Measurements from ENCODE around the gene IL13RA1. TPM values are rescaled to one million over a fixed set of nuclear protein-coding genes. Genes with fewer than 3 reads are reported as not detected.

IL13RA1 gene
- total RNA-seq, 2 donors from 2014 or later: 24.7 to 46.4 TPM

DNA sequence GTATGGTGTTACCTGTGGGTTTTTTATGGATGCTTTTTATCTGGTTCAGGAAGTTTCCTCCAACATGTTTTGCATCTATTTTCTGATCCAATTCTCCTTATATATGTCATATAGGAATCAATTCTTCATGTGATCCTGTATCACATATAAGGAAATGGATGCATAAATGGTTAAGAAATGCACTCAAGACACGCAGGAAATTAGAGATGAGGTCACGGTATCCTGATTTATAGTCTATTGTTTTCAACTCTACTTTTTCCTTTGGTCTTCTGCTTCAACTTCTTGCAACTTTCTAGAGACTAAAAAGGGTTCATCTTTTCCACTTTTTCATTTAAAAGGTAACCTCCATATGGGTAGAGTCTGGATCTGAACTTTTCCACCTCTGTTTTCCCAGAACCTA, 33.6 kb upstream of the IL13RA1 start:
- Histone ChIP-seq H3K27me3 (replicated peaks; ENCODE audit: insufficient read depth) (no peaks in the 10 kb centered on the region), H3K9me3 (no peaks in the 10 kb centered on the region), H3K36me3 (no peaks in the 10 kb centered on the region), H3K4me1 (replicated peaks) (no peaks in the 10 kb centered on the region), H3K4me3 (no peak overlapping the region), H3K27ac (no peak overlapping the region)
- DNase-seq (ENCODE audit: low spot score): no peak
- intact Hi-C loops (cut with DNase I): no loop called here
- no peak for TF ChIP-seq CTCF (IDR thresholded peaks at IDR 0.05)
- no peak for TF ChIP-seq POLR2AphosphoS5 (IDR thresholded peaks at IDR 0.05)
- 31% methylated on average over 2 of the region's 2 CpGs for WGBS

DNA sequence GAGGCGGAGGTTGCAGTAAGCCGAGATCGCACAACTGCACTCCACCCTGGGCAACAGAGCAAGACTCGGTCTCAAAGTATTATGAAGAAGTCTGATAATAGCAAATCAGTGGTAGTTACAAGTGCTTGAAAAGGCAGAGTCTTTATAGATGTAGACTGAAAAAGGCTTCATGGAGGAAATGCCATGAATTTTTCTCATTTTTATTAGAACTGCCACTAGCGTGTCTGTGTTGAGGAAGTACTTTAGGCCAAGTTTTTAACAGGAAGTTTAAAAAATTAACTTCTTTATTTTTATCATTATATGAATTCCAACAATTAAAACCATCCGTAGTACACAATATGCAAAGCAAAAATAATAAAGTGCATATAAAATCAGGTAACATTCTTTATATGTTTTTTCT, 32.8 kb upstream of the IL13RA1 start:
- Histone ChIP-seq H3K4me1 (replicated peaks) (no peaks in the 10 kb centered on the region), H3K9me3 (no peaks in the 10 kb centered on the region), H3K36me3 (no peaks in the 10 kb centered on the region), H3K4me3 (no peak overlapping the region), H3K27me3 (replicated peaks; ENCODE audit: insufficient read depth) (no peaks in the 10 kb centered on the region), H3K27ac (no peak overlapping the region)
- WGBS: 63% methylated on average over 6 of the region's 6 CpGs
- no peak for DNase-seq (ENCODE audit: low spot score)
- intact Hi-C loops (cut with DNase I): no loop called here
- TF ChIP-seq CTCF (IDR thresholded peaks at IDR 0.05) (no peak), POLR2AphosphoS5 (IDR thresholded peaks at IDR 0.05) (no peak), POLR2A (IDR thresholded peaks at IDR 0.05) (no peak)

- DNase-seq (ENCODE audit: low spot score): no peak
- H3K9me3 ChIP-seq: no peaks in the 10 kb centered on the region
- no peaks in the 10 kb centered on the region for H3K4me1 ChIP-seq (replicated peaks)
- TF ChIP-seq CTCF (IDR thresholded peaks at IDR 0.05) (no peak), POLR2A (IDR thresholded peaks at IDR 0.05) (no peak), POLR2AphosphoS5 (IDR thresholded peaks at IDR 0.05) (no peak)
- no peak overlapping the region for H3K4me3 ChIP-seq
- intact Hi-C loops (cut with DNase I): no loop called here
- no peaks in the 10 kb centered on the region for H3K36me3 ChIP-seq
- no peak overlapping the region for H3K27ac ChIP-seq
- 74% methylated on average over 5 of the region's 5 CpGs for WGBS
- H3K27me3 ChIP-seq (replicated peaks; ENCODE audit: insufficient read depth): no peaks in the 10 kb centered on the region
These were observed 28.8 kb upstream of the IL13RA1 start for GRCh38 chrX:118698516-118699170.

GRCh38 chrX:118702741-118703140, 24.7 kb upstream of the IL13RA1 start:
- H3K27me3 ChIP-seq (replicated peaks; ENCODE audit: insufficient read depth): no peaks in the 10 kb centered on the region
- H3K4me3 ChIP-seq: no peak overlapping the region
- no peaks in the 10 kb centered on the region for H3K9me3 ChIP-seq
- WGBS: 73% methylated on average over 5 of the region's 5 CpGs
- TF ChIP-seq CTCF (IDR thresholded peaks at IDR 0.05): no peak
- no peak for TF ChIP-seq POLR2AphosphoS5 (IDR thresholded peaks at IDR 0.05)
- TF ChIP-seq POLR2A (IDR thresholded peaks at IDR 0.05): no peak
- H3K36me3 ChIP-seq: no peaks in the 10 kb centered on the region
- no peak for DNase-seq (ENCODE audit: low spot score)
- no peak overlapping the region for H3K27ac ChIP-seq
- intact Hi-C loops (cut with DNase I): no loop called here
- H3K4me1 ChIP-seq (replicated peaks): no peaks in the 10 kb centered on the region

DNA sequence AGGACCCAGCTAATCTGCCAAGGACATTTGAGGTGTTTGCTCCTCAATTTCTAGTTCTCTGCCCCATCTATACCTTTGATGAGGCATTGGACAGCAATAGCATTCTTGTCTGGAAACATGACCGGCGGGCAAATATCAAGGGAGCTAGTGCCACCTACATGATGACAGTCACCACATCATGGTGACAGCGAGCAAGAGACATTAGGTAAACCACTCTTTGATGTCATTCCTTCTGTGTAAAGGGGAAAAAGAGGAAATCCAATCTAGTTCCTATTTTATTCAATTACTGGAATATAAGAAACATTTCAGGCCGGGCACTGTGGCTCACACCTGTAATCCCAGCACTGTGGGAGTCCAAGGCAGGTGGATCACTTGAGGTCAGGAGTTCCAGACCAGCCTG, 20.7 kb upstream of the IL13RA1 start:
- H3K9me3 ChIP-seq: no peaks in the 10 kb centered on the region
- H3K27ac ChIP-seq: no peak overlapping the region
- WGBS: 85% methylated on average over 4 of the region's 4 CpGs
- H3K4me1 ChIP-seq (replicated peaks): no peaks in the 10 kb centered on the region
- no peaks in the 10 kb centered on the region for H3K27me3 ChIP-seq (replicated peaks; ENCODE audit: insufficient read depth)
- intact Hi-C loops (cut with DNase I): no loop called here
- no peak for DNase-seq (ENCODE audit: low spot score)
- TF ChIP-seq CTCF (IDR thresholded peaks at IDR 0.05): no peak
- no peak for TF ChIP-seq POLR2AphosphoS5 (IDR thresholded peaks at IDR 0.05)
- no peak for TF ChIP-seq POLR2A (IDR thresholded peaks at IDR 0.05)
- no peaks in the 10 kb centered on the region for H3K36me3 ChIP-seq
- H3K4me3 ChIP-seq: no peak overlapping the region

Measured in prostate gland (tissue), 2 donors.